B cell (primary cell): ENCODE measurements around the gene ZNF835. TPM values are rescaled to one million over a fixed set of nuclear protein-coding genes. Genes with fewer than 3 reads are reported as not detected.

Experiments used
- ATAC-seq: fragments of 200-7000 bp; cut with Tn5 transposase; one replicate; pipeline ENCODE4 v1.10.0; 2021; ENCODE audit warnings: low read depth, mild to moderate bottlenecking, moderate number of reproducible peaks, moderate library complexity
- CTCF ChIA-PET: fragments of 350-600 bp; sonication (Branson Sonifier 250); formaldehyde crosslinking; loops from one replicate; lab custom pipeline; 2021; ENCODE audit warnings: antibody characterized with exemption, inconsistent platforms; lab: Charles Lee
- POLR2A ChIA-PET: fragments of 350-600 bp; sonication (Branson Sonifier 250); formaldehyde crosslinking; loops from one replicate; lab custom pipeline; 2021; ENCODE audit warnings: antibody characterized with exemption; lab: Charles Lee
- DNase-seq: peaks from one replicate; pipeline ENCODE4 v3.0.0; 2013
- H2AFZ ChIP-seq: 2 replicates; pipeline ENCODE4 v1.6.1; 2012; ENCODE audit warnings: mild to moderate bottlenecking, low read depth, low read length; ENCODE audit not compliant: insufficient read depth, poor library complexity, severe bottlenecking
- H3K27ac ChIP-seq, 2 donors: 1 replicate in 1 of 2; 2 replicates in 1 of 2; pipeline ENCODE4 v1.5.1; 2012 to 2013; ENCODE audit warnings: low read length in 2 of 2, mild to moderate bottlenecking in 2 of 2, moderate library complexity in 1 of 2
- H3K27me3 ChIP-seq, 4 experiments: fragments of 200-600 bp in 1 of 4; sonication (generic) in 1 of 4; replicated peaks in 1 of 4; 1 replicate in 2 of 4; 2 replicates in 2 of 4; pipeline versions ENCODE4 v1.6.1 to v1.7.0; 2013 to 2016; ENCODE audit warnings: low read length in 3 of 4, mild to moderate bottlenecking in 2 of 4, mixed read lengths in 1 of 4, moderate library complexity in 1 of 4; ENCODE audit not compliant: insufficient read depth in 4 of 4, control insufficient read depth in 3 of 4; ENCODE audit errors: control extremely low read depth in 1 of 4
- H3K36me3 ChIP-seq, 2 experiments: replicated peaks in 1 of 2; 1 replicate in 1 of 2; 2 replicates in 1 of 2; pipeline versions ENCODE4 v1.6.1 to v1.7.1; 2013; ENCODE audit warnings: low read length in 1 of 2; ENCODE audit not compliant: insufficient read depth in 2 of 2, control insufficient read depth in 1 of 2; ENCODE audit errors: control extremely low read depth in 1 of 2, extremely low read depth in 1 of 2
- H3K4me1 ChIP-seq, 2 donors: fragments of 200-600 bp in 1 of 2; sonication (generic) in 1 of 2; 1 replicate in 1 of 2; 2 replicates in 1 of 2; pipeline versions ENCODE4 v1.5.1 to v1.6.1; 2013 to 2017; ENCODE audit warnings: low read length in 2 of 2; ENCODE audit not compliant: control insufficient read depth in 2 of 2, insufficient read depth in 2 of 2
- H3K4me2 ChIP-seq: replicated peaks from 2 replicates; pipeline ENCODE3; 2012; ENCODE audit warnings: mild to moderate bottlenecking, low read depth, low read length; ENCODE audit not compliant: poor library complexity, severe bottlenecking
- H3K4me3 ChIP-seq, 5 experiments: fragments of 200-600 bp in 1 of 5; sonication (generic) in 1 of 5; 1 replicate in 3 of 5; 2 replicates in 2 of 5; pipeline versions ENCODE4 v1.5.1 to v1.7.0; 2011 to 2016; ENCODE audit warnings: low read length in 4 of 5, mild to moderate bottlenecking in 4 of 5, low read depth in 2 of 5, control low read depth in 1 of 5, moderate library complexity in 1 of 5; ENCODE audit not compliant: insufficient read depth in 1 of 5; ENCODE audit errors: control extremely low read depth in 1 of 5, extremely low read depth in 1 of 5
- H3K79me2 ChIP-seq: fragments of 200-600 bp; sonication (generic); one replicate; pipeline ENCODE4 v1.6.0; 2016; ENCODE audit warnings: low read length; ENCODE audit not compliant: control insufficient read depth, insufficient read depth
- H3K9ac ChIP-seq: fragments of 200-600 bp; sonication (generic); 2 replicates; pipeline ENCODE4 v1.6.1; 2017; ENCODE audit warnings: mild to moderate bottlenecking, low read length, moderate library complexity
- H3K9me3 ChIP-seq, 3 donors: one replicate each; pipeline versions ENCODE4 v1.6.1 to v1.7.1; 2013; ENCODE audit warnings: low read length in 2 of 3; ENCODE audit not compliant: control insufficient read depth in 2 of 3, insufficient read depth in 1 of 3; ENCODE audit errors: control extremely low read depth in 1 of 3
- H4K20me1 ChIP-seq: 2 replicates; pipeline ENCODE4 v1.6.0; 2012; ENCODE audit warnings: mild to moderate bottlenecking, low read length; ENCODE audit not compliant: insufficient read depth, control insufficient read depth, poor library complexity, severe bottlenecking
- H3K27ac Mint-ChIP-seq: one replicate; pipeline ENCODE4 v1.8.0; 2021; ENCODE audit warnings: mixed read lengths
- H3K27me3 Mint-ChIP-seq: one replicate; pipeline ENCODE4 v1.8.0; 2021; ENCODE audit warnings: mixed read lengths
- H3K4me1 Mint-ChIP-seq: one replicate; pipeline ENCODE4 v1.8.0; 2021; ENCODE audit warnings: mixed read lengths
- H3K4me3 Mint-ChIP-seq: one replicate; pipeline ENCODE4 v1.8.0; 2021; ENCODE audit warnings: mixed read lengths
- H3K9me3 Mint-ChIP-seq: one replicate; pipeline ENCODE4 v1.8.0; 2022; ENCODE audit warnings: mixed read lengths; ENCODE audit not compliant: insufficient read depth
- EZH2 ChIP-seq: IDR thresholded peaks from 2 replicates; pipeline ENCODE4 v1.6.1; 2012; ENCODE audit warnings: borderline replicate concordance, low read depth, mild to moderate bottlenecking, moderate library complexity, low read length; ENCODE audit not compliant: insufficient read depth, poor library complexity, severe bottlenecking
- WGBS: methylation state at CpG from one replicate; pipeline ENCODE4 v1.1.5; 2013; ENCODE audit warnings: missing lambda C conversion rate; ENCODE audit not compliant: insufficient coverage; 5-methylcytosine and 5-hydroxymethylcytosine counted together
- intact Hi-C: fragments of 100-400 bp; cut with micrococcal nuclease; formaldehyde crosslinking; loops from one replicate; pipeline ENCODE4 v1.10.0; 2022
- polyA plus RNA-seq: library from polyadenylated mRNA; depleted of rRNA; stranded (reverse); fragments of >200 nt; gene quantifications from 2 replicates; pipeline ENCODE4 v1.2.3, GENCODE V29; 2012
- total RNA-seq, 2 donors: library from RNA; stranded (reverse); fragments of 120-200 nt in 1 of 2; gene quantifications; 1 replicate in 1 of 2; 2 replicates in 1 of 2; pipeline versions ENCODE4 v1.2.3 to v1.2.4, GENCODE V29; 2013 to 2022
- TF ChIP-seq, protein P1 (sequence below): fragments of 200-600 bp; IDR thresholded peaks from one replicate; pipeline ENCODE4 v1.8.0; 2022; ENCODE audit warnings: antibody characterized with exemption, mild to moderate bottlenecking

The ZNF835 gene
- total and polyA plus RNA-seq, 2 donors (not counting 1 experiment from before 2014, with no cell fraction given), result 4.3 to 7.0 TPM

DNA sequence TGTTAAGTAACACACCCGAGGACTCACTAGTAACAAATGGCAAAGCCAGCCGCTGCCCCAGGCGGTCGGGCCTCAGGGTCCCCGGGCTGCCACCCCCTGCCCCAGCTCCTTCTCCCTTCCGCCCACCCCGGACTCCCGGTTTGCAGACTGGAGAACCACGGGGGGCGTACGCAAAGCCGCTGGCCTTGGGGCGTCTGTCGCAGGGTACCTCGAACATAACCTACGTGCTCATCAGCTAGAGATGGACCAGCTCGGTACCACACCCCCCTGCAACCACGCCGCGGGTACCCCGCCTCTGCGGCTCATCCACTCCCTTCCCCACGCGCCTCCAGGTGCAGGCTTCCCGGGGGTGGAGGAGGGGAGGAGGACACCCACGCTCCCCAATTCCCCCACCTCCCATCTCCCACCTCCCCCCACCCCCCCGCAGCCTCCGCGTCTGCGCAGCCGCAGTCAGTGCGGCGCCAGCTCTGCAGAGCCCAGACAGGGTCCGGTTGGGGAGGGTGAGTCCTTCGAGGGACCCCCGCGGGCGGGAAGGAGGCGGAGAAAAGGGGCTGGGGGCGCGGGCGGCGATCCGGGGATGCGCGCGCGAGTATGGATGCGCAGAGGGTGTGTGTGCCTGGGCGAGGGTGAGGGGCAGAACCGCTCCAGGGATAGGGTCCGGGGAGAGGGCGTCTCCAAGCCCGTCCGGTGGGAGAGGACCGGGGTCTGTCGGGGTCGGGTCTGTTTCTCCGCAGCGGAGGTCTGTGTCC lies 28.7 kb downstream of the ZNF835 start, which contains the start of gene SMIM17:
Gene SMIM17 (plus strand): TSS at position 449 of the 749 bp plus-strand sequence. CDS start 2,509 bp downstream, outside the sequence.
- 23% methylated on average over 41 of the region's 60 CpGs for WGBS
- intact Hi-C loops, result no loop called here

DNA sequence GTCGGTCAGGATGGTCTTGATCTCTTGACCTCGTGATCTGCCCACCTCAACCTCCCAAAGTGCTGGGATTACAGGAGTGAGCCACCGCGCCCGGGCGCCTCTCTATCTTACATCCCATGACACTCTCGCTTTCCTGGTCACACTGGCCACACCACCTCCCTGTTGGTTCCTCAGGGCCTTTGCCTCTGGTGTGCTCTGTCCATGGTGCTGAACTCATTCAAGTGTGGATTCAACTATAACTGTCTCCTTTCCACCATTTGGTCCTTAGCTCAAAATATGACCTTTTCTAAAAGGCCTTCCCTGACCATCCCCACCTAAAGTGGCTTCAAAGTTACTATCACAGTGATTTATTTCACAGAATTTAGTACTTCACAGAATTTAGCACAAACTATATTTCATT lies 32.3 kb downstream of the ZNF835 start:
- no peaks in the 10 kb centered on the region for H3K4me1 Mint-ChIP-seq
- TF ChIP-seq EZH2, result no peak
- TF ChIP-seq, protein P1, sequence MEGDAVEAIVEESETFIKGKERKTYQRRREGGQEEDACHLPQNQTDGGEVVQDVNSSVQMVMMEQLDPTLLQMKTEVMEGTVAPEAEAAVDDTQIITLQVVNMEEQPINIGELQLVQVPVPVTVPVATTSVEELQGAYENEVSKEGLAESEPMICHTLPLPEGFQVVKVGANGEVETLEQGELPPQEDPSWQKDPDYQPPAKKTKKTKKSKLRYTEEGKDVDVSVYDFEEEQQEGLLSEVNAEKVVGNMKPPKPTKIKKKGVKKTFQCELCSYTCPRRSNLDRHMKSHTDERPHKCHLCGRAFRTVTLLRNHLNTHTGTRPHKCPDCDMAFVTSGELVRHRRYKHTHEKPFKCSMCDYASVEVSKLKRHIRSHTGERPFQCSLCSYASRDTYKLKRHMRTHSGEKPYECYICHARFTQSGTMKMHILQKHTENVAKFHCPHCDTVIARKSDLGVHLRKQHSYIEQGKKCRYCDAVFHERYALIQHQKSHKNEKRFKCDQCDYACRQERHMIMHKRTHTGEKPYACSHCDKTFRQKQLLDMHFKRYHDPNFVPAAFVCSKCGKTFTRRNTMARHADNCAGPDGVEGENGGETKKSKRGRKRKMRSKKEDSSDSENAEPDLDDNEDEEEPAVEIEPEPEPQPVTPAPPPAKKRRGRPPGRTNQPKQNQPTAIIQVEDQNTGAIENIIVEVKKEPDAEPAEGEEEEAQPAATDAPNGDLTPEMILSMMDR, result no peak
- ChIA-PET POLR2A (no interaction called here), CTCF (no interaction called here)
- no peaks in the 10 kb centered on the region for H3K79me2 ChIP-seq
- H3K4me3 ChIP-seq, result no peak overlapping the region
- H3K9ac ChIP-seq, result no peak overlapping the region
- ATAC-seq, result no peak
- no peak overlapping the region for H3K27ac ChIP-seq
- no peak overlapping the region for H3K4me2 ChIP-seq
- H3K9me3 Mint-ChIP-seq, result peaks cover 14% of the 10 kb centered on the region
- H3K27me3 ChIP-seq, result peaks cover 0 to 15% (median 0%) of the 10 kb centered on the region in 4 experiments
- peak; percentile 9 for DNase-seq
- H3K27ac Mint-ChIP-seq, result no peak overlapping the region
- no peak overlapping the region for H2AFZ ChIP-seq
- H3K27me3 Mint-ChIP-seq, result peaks cover 15% of the 10 kb centered on the region
- H3K4me3 Mint-ChIP-seq, result no peak overlapping the region
- no peaks in the 10 kb centered on the region for H4K20me1 ChIP-seq
- WGBS, result 41% methylated on average over 7 of the region's 7 CpGs
- no peaks in the 10 kb centered on the region for H3K4me1 ChIP-seq
- H3K36me3 ChIP-seq, result no peaks in the 10 kb centered on the region
- H3K9me3 ChIP-seq, result peaks cover 2 to 54% (median 23%) of the 10 kb centered on the region in 3 donors
- intact Hi-C loops, result no loop called here

More for the DNA sequence above, 28.7 kb downstream of the ZNF835 start, which contains the start of gene SMIM17:
- POLR2A ChIA-PET, result no interaction called here
- Histone ChIP-seq H3K4me2 (no peak within 1 kb of the TSS), H3K4me3 (no peak within 1 kb of the TSS), H3K4me1 (no peaks in the 10 kb centered on the region), H3K9ac (no peak within 1 kb of the TSS), H3K36me3 (no peaks in the 10 kb centered on the region), H3K79me2 (no peaks in the 10 kb centered on the region), H3K27me3 (peaks cover 0 to 23% (median 0%) of the 10 kb centered on the region in 4 experiments), H3K9me3 (peaks cover 2 to 60% (median 25%) of the 10 kb centered on the region in 3 donors), H2AFZ (no peak within 1 kb of the TSS), H4K20me1 (no peaks in the 10 kb centered on the region), H3K27ac (no peak within 1 kb of the TSS)
- no peak for ATAC-seq
- Mint-ChIP-seq H3K9me3 (peaks cover 14% of the 10 kb centered on the region), H3K27me3 (peaks cover 27% of the 10 kb centered on the region), H3K4me3 (no peak within 1 kb of the TSS), H3K4me1 (no peaks in the 10 kb centered on the region), H3K27ac (no peak within 1 kb of the TSS)
- DNase-seq, result no peak
- TF ChIP-seq, protein P1, result no peak
- no peak for TF ChIP-seq EZH2
- CTCF ChIA-PET, result no interaction called here
